RWPE2 (cell line): ENCODE data around the gene NFASC.

ENCODE experiments used
- ATAC-seq: fragments of 200-7000 bp; cut with Tn5 transposase; 3 replicates; pipeline ENCODE4 v1.9.1; 2021; ENCODE audit warnings: low read depth
- DNase-seq: peaks from one replicate; pipeline ENCODE4 v3.0.0-alpha.2; 2020; ENCODE audit warnings: low spot score
- H3K27ac ChIP-seq: fragments of 450-650 bp; 2 replicates; pipeline ENCODE4 v1.5.1; 2017; ENCODE audit warnings: mild to moderate bottlenecking; ENCODE audit not compliant: poor library complexity, severe bottlenecking
- H3K27me3 ChIP-seq: fragments of 250-450 bp; sonication (Bioruptor Pico); 2 replicates; pipeline ENCODE4 v1.5.1; 2021; ENCODE audit warnings: mild to moderate bottlenecking, moderate library complexity; ENCODE audit not compliant: insufficient read depth, poor library complexity, severe bottlenecking
- H3K36me3 ChIP-seq: fragments of 250-450 bp; sonication (Bioruptor Pico); 2 replicates; pipeline ENCODE4 v1.5.1; 2020; ENCODE audit warnings: low read depth, mild to moderate bottlenecking, moderate library complexity
- H3K4me1 ChIP-seq: fragments of 250-450 bp; sonication (Bioruptor Pico); 2 replicates; pipeline ENCODE4 v1.5.1; 2021; ENCODE audit warnings: mild to moderate bottlenecking, moderate library complexity; ENCODE audit not compliant: insufficient read depth, poor library complexity, severe bottlenecking
- H3K4me3 ChIP-seq: fragments of 250-450 bp; sonication (Bioruptor Pico); 2 replicates; pipeline ENCODE4 v1.5.1; 2021; ENCODE audit warnings: mild to moderate bottlenecking, moderate library complexity; ENCODE audit not compliant: severe bottlenecking
- H3K9me3 ChIP-seq: fragments of 250-450 bp; sonication (Bioruptor Pico); 2 replicates; pipeline ENCODE4 v1.5.1; 2021; ENCODE audit warnings: mild to moderate bottlenecking, moderate library complexity; ENCODE audit not compliant: severe bottlenecking
- TF ChIP-seq, protein P1 (sequence below): fragments of 450-650 bp; IDR thresholded peaks from one replicate; pipeline ENCODE4 v1.5.1; 2017; ENCODE audit warnings: mild to moderate bottlenecking, moderate library complexity; ENCODE audit not compliant: poor library complexity, severe bottlenecking

NFASC gene

DNA sequence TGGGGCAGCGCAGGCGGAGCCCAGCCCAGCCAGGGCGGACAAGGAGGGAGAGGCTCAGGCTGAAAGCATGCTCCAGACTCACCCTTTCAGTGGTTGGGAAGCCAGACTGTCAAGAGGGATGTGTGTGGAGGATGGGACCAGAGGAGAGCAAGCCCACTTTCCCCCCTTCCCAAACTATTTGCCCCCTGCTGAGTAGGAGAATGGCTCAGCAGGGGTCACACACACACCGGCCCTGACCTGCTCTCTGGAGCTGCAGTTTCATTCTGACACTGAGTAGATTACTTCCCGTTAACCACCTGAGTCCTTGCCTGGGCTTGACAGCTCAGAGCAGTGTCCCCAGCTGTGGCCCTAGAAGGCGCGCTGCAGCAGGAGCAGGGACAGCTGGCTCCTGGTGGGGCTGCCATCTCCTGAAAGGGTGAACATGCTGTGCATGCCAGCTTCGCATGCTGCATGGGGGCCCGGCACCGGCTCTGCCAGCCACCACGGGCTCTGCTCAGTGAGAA lies 120.7 kb downstream of the NFASC start:
- Histone ChIP-seq H3K27ac (no peak overlapping the region), H3K27me3 (peaks cover 5% of the 10 kb centered on the region), H3K9me3 (no peaks in the 10 kb centered on the region), H3K36me3 (no peaks in the 10 kb centered on the region), H3K4me1 (no peaks in the 10 kb centered on the region), H3K4me3 (no peak overlapping the region)
- TF ChIP-seq, protein P1, sequence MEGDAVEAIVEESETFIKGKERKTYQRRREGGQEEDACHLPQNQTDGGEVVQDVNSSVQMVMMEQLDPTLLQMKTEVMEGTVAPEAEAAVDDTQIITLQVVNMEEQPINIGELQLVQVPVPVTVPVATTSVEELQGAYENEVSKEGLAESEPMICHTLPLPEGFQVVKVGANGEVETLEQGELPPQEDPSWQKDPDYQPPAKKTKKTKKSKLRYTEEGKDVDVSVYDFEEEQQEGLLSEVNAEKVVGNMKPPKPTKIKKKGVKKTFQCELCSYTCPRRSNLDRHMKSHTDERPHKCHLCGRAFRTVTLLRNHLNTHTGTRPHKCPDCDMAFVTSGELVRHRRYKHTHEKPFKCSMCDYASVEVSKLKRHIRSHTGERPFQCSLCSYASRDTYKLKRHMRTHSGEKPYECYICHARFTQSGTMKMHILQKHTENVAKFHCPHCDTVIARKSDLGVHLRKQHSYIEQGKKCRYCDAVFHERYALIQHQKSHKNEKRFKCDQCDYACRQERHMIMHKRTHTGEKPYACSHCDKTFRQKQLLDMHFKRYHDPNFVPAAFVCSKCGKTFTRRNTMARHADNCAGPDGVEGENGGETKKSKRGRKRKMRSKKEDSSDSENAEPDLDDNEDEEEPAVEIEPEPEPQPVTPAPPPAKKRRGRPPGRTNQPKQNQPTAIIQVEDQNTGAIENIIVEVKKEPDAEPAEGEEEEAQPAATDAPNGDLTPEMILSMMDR: no peak
- ATAC-seq: no peak
- no peak for DNase-seq

DNA sequence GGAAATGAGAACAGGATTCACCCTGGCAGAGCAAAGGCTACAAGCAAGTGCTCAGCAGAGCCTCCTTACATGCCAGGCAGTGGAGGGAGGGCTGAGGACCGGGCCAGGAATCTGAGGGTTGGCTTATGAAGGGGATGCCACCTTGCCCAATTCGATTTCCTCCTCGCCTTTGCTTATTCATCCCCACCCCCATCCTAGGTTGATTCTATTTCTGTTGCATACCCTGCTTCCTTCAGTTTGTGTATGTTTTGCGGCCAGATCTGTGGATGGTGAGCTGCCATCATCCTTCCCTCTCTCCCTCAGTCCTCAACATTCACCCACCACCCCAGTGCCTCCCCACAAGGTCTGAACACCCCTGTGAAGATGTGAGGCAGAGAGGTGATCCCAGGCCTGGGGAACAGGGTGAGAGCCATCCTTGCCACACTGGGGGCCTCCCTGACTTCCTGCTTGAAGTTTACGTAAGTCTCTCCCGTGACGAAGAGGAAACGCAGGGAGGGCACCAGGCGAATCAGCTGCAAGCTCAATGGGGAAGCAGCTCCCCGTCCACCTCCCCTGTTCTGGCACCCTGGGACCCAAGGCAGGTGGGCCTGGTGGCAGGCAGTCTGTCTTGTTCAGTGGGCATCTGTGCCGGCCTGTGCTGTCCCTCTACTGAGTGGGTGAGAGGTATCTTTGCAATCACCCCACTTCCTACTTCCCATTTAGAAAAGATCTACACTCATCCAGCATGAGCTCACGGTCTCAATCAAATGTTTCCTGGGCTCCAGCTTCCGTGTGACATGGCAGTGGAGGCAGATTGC lies 121.7 kb downstream of the NFASC start:
- no peaks in the 10 kb centered on the region for H3K4me1 ChIP-seq
- no peaks in the 10 kb centered on the region for H3K36me3 ChIP-seq
- peaks cover 5% of the 10 kb centered on the region for H3K27me3 ChIP-seq
- no peak overlapping the region for H3K4me3 ChIP-seq
- no peaks in the 10 kb centered on the region for H3K9me3 ChIP-seq
- ATAC-seq (no peak), DNase-seq (no peak)
- no peak overlapping the region for H3K27ac ChIP-seq
- TF ChIP-seq, protein P1: no peak

DNA sequence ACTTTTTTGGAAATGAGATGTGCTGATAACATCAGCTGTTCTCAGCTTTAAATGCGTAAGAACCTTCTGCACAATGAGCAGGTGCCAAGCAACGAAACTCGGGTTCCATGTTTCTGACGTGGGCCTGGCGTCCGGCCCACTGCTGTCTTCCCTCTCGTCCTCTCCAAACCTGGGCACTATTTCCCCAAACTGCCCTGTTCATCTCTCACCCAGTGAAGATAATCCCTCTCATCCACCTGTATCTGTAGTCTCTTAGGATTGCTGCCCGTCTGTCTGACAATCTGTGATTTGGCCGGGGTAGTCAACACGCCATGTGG lies 122.3 kb downstream of the NFASC start:
- peaks cover 5% of the 10 kb centered on the region for H3K27me3 ChIP-seq
- H3K9me3 ChIP-seq: no peaks in the 10 kb centered on the region
- DNase-seq: no peak
- H3K4me1 ChIP-seq: no peaks in the 10 kb centered on the region
- no peak overlapping the region for H3K27ac ChIP-seq
- H3K36me3 ChIP-seq: no peaks in the 10 kb centered on the region
- TF ChIP-seq, protein P1: no peak
- no peak for ATAC-seq
- no peak overlapping the region for H3K4me3 ChIP-seq

DNA sequence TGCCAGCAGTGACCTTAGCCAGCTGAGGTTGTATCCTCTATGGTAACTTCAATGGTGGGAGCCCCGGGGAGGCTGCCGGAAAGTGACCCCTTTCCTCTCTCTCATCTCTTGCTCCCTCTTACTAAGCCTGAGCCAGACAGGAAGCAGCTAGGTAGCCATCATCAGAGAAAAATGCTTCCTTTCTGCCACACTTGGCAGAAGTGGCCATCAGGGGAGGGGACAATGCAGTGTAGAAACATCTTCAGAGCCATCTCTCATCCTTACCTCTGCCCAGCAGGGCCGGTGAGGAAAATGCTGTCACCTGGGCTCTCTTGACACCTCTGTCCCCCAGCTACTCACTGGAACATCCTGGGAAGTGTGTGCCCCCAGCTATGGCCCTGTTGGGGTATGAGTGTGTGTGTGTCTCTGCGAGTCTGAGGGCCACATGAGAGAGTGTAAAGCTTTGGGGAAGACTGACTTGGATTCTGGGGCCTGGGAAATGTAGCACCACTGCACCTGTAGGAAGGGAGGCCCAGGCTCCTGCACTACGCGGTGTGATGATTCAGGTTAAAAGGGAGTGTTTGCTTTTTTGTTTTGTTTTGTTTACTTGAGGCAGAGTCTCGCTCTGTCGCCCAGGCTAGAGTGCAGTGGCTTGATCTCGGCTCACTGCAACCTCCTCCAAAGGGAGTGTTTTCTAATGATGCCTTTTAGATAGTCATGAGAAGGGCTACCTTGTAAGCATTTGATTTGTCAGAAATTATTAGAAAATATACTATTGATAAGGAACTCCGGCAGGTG lies 123.6 kb downstream of the NFASC start:
- Histone ChIP-seq H3K4me1 (no peaks in the 10 kb centered on the region), H3K27ac (no peak overlapping the region), H3K36me3 (no peaks in the 10 kb centered on the region), H3K9me3 (no peaks in the 10 kb centered on the region), H3K4me3 (no peak overlapping the region), H3K27me3 (peaks cover 5% of the 10 kb centered on the region)
- no peak for DNase-seq
- ATAC-seq: no peak
- TF ChIP-seq, protein P1: no peak
